Measurements from ENCODE around the gene HUNK.

HUNK gene

GRCh38 chr21:31888936-31889371, 16.1 kb downstream of the HUNK start:
- POLR2A ChIA-PET (ENCODE audit: low non-redundant PET): no interaction called here
- no peak for TF ChIP-seq CTCF (conservative IDR thresholded peaks at IDR 0.05; ENCODE audit: low read depth)
- H3K27ac ChIP-seq: no peak overlapping the region
- CTCF ChIA-PET: interaction anchor here (0.5 to 1.2 kb wide), 4 partner anchors 15 to 887 kb away, joined by 3 to 8 read pairs (median 4); no protein-coding TSS in a partner anchor
- DNase-seq (ENCODE audit: low spot score): no peak

GRCh38 chr21:31889460-31889859, 16.6 kb downstream of the HUNK start:
- no peak overlapping the region for H3K27ac ChIP-seq
- ChIA-PET CTCF (interaction anchor here (0.5 to 1.2 kb wide), 3 partner anchors 15 to 385 kb away, joined by 3 to 4 read pairs (median 4); no protein-coding TSS in a partner anchor), POLR2A (ENCODE audit: low non-redundant PET) (no interaction called here)
- no peak for DNase-seq (ENCODE audit: low spot score)
- TF ChIP-seq CTCF (conservative IDR thresholded peaks at IDR 0.05; ENCODE audit: low read depth): no peak

GRCh38 chr21:31892686-31893085, 19.9 kb downstream of the HUNK start:
- no peak for DNase-seq (ENCODE audit: low spot score)
- H3K27ac ChIP-seq: no peak overlapping the region
- TF ChIP-seq CTCF (conservative IDR thresholded peaks at IDR 0.05; ENCODE audit: low read depth): no peak
- CTCF ChIA-PET: interaction anchor here (0.7 kb wide), 1 partner anchor 7 kb away, joined by 3 read pairs; no protein-coding TSS in a partner anchor
- POLR2A ChIA-PET (ENCODE audit: low non-redundant PET): no interaction called here

GRCh38 chr21:31893851-31894415, 21.1 kb downstream of the HUNK start:
- no peak for DNase-seq (ENCODE audit: low spot score)
- no peak overlapping the region for H3K27ac ChIP-seq
- ChIA-PET CTCF (no interaction called here), POLR2A (ENCODE audit: low non-redundant PET) (no interaction called here)
- TF ChIP-seq CTCF (conservative IDR thresholded peaks at IDR 0.05; ENCODE audit: low read depth): no peak

- POLR2A ChIA-PET (ENCODE audit: low non-redundant PET): no interaction called here
- no peak for TF ChIP-seq CTCF (conservative IDR thresholded peaks at IDR 0.05; ENCODE audit: low read depth)
- H3K27ac ChIP-seq: no peak overlapping the region
- DNase-seq (ENCODE audit: low spot score): no peak
- CTCF ChIA-PET: no interaction called here
These were observed 21.6 kb downstream of the HUNK start for GRCh38 chr21:31894457-31894856.

- CTCF ChIA-PET: interaction anchor here (0.5 kb wide), 1 partner anchor 108 kb away, joined by 7 read pairs; no protein-coding TSS in a partner anchor
- POLR2A ChIA-PET (ENCODE audit: low non-redundant PET): no interaction called here
These were observed 22.4 kb downstream of the HUNK start for GRCh38 chr21:31895077-31895835.

More at GRCh38 chr21:31895077-31895835, 22.4 kb downstream of the HUNK start:
- no peak for TF ChIP-seq CTCF (conservative IDR thresholded peaks at IDR 0.05; ENCODE audit: low read depth)
- no peak overlapping the region for H3K27ac ChIP-seq
- no peak for DNase-seq (ENCODE audit: low spot score)

Data from RWPE1 (cell line).